ENCODE measurements around the gene TMEM120B. TPM values are rescaled to one million over a fixed set of nuclear protein-coding genes. Genes with fewer than 3 reads are reported as not detected.

Gene TMEM120B
- total RNA-seq, 1 donor from 2014 or later, result 9.7 TPM

DNA sequence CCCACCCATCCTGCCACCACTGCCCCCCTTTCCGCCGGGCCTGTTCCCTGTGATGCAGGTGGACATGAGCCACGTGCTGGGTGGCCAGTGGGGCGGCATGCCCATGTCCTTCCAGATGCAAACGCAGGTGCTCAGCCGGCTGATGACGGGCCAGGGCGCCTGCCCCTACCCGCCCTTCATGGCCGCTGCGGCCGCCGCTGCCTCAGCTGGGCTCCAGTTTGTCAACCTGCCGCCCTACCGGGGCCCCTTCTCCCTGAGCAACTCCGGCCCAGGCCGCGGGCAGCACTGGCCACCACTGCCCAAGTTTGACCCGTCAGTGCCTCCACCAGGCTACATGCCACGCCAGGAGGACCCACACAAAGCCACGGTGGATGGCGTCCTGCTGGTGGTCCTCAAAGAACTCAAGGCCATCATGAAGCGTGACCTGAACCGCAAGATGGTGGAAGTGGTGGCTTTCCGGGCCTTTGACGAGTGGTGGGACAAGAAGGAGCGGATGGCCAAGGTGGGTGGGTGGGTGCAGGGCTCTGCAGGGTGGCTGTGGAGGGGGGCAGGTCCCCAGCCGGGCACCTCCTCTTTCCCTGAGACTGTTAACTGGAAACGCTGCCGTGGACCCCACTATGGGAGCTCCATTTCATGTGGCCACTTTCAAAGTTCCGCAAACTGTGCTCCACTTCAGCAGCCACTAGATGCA is 102.0 kb downstream of the TMEM120B start:
- Histone ChIP-seq H3K9me3 (no peaks in the 10 kb centered on the region), H3K4me3 (no peak overlapping the region), H3K36me3 (peaks cover 67 to 73% of the 10 kb centered on the region in 2 donors), H3K4me1 (peaks cover 24 to 29% of the 10 kb centered on the region in 2 donors), H3K27ac (no peak overlapping the region), H3K27me3 (no peaks in the 10 kb centered on the region)
- intact Hi-C loops (cut with DNase I), result no loop called here
- no peak for DNase-seq (ENCODE audit: low spot score in 2 of 2)
- TF ChIP-seq, protein P1, sequence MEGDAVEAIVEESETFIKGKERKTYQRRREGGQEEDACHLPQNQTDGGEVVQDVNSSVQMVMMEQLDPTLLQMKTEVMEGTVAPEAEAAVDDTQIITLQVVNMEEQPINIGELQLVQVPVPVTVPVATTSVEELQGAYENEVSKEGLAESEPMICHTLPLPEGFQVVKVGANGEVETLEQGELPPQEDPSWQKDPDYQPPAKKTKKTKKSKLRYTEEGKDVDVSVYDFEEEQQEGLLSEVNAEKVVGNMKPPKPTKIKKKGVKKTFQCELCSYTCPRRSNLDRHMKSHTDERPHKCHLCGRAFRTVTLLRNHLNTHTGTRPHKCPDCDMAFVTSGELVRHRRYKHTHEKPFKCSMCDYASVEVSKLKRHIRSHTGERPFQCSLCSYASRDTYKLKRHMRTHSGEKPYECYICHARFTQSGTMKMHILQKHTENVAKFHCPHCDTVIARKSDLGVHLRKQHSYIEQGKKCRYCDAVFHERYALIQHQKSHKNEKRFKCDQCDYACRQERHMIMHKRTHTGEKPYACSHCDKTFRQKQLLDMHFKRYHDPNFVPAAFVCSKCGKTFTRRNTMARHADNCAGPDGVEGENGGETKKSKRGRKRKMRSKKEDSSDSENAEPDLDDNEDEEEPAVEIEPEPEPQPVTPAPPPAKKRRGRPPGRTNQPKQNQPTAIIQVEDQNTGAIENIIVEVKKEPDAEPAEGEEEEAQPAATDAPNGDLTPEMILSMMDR (IDR thresholded peaks at IDR 0.05), result no peak

DNA sequence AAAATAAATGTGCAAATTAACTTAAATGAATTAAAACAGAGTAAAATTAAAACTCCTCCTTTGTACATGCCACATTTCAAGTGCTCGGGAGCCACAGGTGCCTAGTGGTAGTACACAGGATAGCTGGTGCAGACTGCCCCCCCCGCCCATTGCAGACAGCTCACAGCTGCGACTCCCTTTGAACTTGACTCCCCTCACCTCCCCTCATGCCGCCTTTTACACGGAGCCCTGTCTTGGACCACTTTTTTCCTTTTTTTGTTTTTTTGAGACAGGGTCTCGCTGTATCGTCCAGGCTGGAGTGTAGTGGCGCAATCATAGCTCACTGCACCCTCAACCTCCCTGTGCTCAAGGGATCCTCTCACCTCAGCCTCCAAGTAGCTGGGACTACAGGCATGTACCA is 102.7 kb downstream of the TMEM120B start:
- TF ChIP-seq, protein P1 (IDR thresholded peaks at IDR 0.05), result no peak
- H3K4me3 ChIP-seq, result no peak overlapping the region
- DNase-seq (ENCODE audit: low spot score in 2 of 2), result no peak
- intact Hi-C loops (cut with DNase I), result no loop called here
- H3K9me3 ChIP-seq, result no peaks in the 10 kb centered on the region
- no peak overlapping the region for H3K27ac ChIP-seq
- H3K4me1 ChIP-seq, result peaks cover 22 to 27% of the 10 kb centered on the region in 2 donors
- H3K27me3 ChIP-seq, result no peaks in the 10 kb centered on the region
- H3K36me3 ChIP-seq, result peaks cover 67 to 73% of the 10 kb centered on the region in 2 donors

DNA sequence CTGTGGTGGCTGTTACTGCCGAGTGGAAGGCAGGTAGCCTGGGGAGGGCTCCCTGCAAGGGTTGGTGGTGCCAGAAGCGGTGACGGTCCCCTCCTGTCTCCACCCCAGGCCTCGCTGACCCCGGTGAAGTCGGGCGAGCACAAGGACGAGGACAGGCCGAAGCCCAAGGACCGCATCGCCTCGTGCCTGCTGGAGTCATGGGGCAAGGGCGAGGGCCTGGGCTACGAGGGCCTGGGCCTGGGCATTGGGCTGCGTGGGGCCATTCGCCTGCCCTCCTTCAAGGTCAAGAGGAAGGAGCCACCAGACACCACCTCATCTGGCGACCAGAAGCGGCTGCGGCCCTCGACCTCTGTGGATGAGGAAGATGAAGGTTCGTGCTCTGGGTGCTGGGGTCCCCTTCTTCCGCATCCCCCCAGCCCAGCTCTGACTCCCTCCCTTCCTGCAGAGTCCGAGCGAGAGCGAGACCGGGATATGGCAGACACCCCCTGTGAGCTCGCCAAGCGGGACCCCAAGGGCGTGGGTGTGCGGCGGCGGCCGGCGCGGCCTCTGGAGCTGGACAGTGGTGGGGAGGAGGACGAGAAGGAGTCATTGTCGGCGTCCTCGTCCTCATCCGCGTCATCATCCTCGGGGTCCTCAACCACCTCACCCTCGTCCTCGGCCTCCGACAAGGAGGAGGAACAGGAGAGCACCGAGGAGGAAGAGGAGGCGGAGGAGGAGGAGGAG is 104.5 kb downstream of the TMEM120B start:
- Histone ChIP-seq H3K27ac (no peak overlapping the region), H3K4me1 (peaks cover 6 to 16% of the 10 kb centered on the region in 2 donors), H3K36me3 (peaks cover 77 to 82% of the 10 kb centered on the region in 2 donors), H3K4me3 (no peak overlapping the region), H3K27me3 (no peaks in the 10 kb centered on the region), H3K9me3 (no peaks in the 10 kb centered on the region)
- DNase-seq (ENCODE audit: low spot score in 2 of 2), result peak in 1 of 2 donors; percentile 60
- TF ChIP-seq, protein P1 (IDR thresholded peaks at IDR 0.05), result no peak
- intact Hi-C loops (cut with DNase I), result no loop called here

DNA sequence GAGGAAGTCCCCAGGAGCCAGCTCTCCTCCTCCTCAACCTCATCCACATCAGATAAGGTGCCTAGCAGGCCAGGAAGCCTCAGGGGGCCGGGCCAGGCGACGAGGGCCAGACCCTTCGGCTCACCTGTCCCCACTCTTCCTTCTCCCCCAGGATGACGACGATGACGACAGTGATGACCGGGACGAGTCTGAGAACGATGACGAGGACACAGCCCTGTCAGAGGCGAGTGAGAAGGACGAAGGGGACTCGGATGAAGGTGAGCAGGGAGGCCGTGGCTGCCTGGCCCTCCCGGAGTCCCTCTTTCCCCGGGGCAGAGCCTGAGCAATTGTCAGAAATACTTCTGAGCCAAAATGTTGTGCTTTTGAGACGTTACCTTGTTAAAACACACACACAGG is 105.1 kb downstream of the TMEM120B start:
- Histone ChIP-seq H3K36me3 (peaks cover 82 to 88% of the 10 kb centered on the region in 2 donors), H3K4me1 (peaks cover 4 to 10% of the 10 kb centered on the region in 2 donors), H3K27me3 (no peaks in the 10 kb centered on the region), H3K27ac (no peak overlapping the region), H3K4me3 (no peak overlapping the region), H3K9me3 (no peaks in the 10 kb centered on the region)
- DNase-seq (ENCODE audit: low spot score in 2 of 2), result no peak
- TF ChIP-seq, protein P1 (IDR thresholded peaks at IDR 0.05), result no peak
- intact Hi-C loops (cut with DNase I), result no loop called here

DNA sequence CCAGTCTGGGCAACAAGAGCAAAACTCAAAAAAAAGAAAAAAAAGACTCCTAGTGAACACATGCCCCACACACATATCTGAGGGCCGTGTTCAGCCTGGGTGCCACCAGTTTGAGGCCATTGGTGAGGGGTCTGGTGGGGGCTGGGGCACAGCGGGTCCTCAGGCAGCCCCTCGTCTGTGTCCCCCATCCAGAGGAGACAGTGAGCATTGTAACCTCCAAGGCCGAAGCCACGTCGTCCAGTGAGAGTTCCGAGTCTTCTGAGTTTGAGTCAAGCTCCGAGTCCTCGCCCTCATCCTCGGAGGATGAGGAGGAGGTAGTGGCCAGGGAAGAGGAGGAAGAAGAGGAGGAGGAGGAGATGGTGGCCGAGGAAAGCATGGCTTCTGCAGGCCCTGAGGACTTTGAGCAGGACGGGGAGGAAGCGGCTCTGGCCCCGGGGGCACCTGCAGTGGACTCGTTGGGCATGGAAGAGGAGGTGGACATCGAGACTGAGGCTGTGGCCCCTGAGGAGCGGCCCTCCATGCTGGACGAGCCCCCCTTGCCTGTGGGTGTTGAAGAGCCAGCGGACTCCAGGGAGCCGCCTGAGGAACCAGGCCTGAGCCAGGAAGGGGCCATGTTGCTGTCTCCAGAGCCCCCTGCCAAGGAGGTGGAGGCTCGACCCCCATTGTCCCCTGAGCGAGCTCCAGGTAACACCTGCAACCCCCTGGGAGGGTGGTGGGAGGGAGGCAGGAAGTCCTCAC is 106.8 kb downstream of the TMEM120B start:
- no peak for DNase-seq (ENCODE audit: low spot score in 2 of 2)
- intact Hi-C loops (cut with DNase I), result no loop called here
- Histone ChIP-seq H3K27ac (no peak overlapping the region), H3K27me3 (no peaks in the 10 kb centered on the region), H3K9me3 (no peaks in the 10 kb centered on the region), H3K4me3 (no peak overlapping the region), H3K4me1 (no peaks in the 10 kb centered on the region), H3K36me3 (peaks cover 95 to 96% of the 10 kb centered on the region in 2 donors)
- TF ChIP-seq, protein P1 (IDR thresholded peaks at IDR 0.05), result no peak

Measured in ascending aorta (tissue), 2 donors.